HCT116 (cell line): ENCODE data around the gene ST8SIA3. TPM values are rescaled to one million over a fixed set of nuclear protein-coding genes. Genes with fewer than 3 reads are reported as not detected.

Experiments used
- ATAC-seq: fragments of 200-7000 bp; cut with Tn5 transposase; 2 replicates; pipeline ENCODE4 v1.9.1; 2020; ENCODE audit warnings: mild to moderate bottlenecking, moderate library complexity
- BruUV-seq: library from RNA; stranded (reverse); fragments of 400-500 nt; replicated peaks from 2 replicates; lab custom pipeline; 2021; lab: Mats Ljungman, UMichigan
- CTCF ChIA-PET: fragments of 300-600 bp; sonication (Branson Sonifier 250); formaldehyde crosslinking; loops from one replicate; lab custom pipeline; 2021; ENCODE audit warnings: antibody characterized with exemption; lab: Charles Lee
- POLR2A ChIA-PET: fragments of 300-600, 350-600 bp; sonication (Branson Sonifier 250); formaldehyde crosslinking; loops from one replicate; lab custom pipeline; 2021; ENCODE audit warnings: antibody characterized with exemption; lab: Charles Lee
- RAD21 ChIA-PET, 2 experiments: fragments of 300-600 bp; sonication (Branson Sonifier 250); formaldehyde crosslinking; loops; one replicate each; lab custom pipeline; 2023; ENCODE audit warnings: low total read pairs in 2 of 2; ENCODE audit not compliant: uncharacterized antibody in 2 of 2, unreplicated experiment in 2 of 2, low non-redundant PET in 1 of 2; lab: Charles Lee
- DNase-seq: peaks from one replicate; pipeline ENCODE4 v3.0.0-alpha.2; 2010; ENCODE audit warnings: low read depth, low spot score
- H2AFZ ChIP-seq: fragments of 200-600 bp; shearing (Covaris generic), sonication (generic); 2 replicates; pipeline ENCODE4 v1.6.1; 2017; ENCODE audit warnings: low read depth, mixed run types, mixed read lengths, antibody characterized with exemption, low read length; ENCODE audit not compliant: poor library complexity, severe bottlenecking
- H3K27ac ChIP-seq: 2 replicates; pipeline ENCODE4 v1.5.1; 2012; ENCODE audit warnings: low read depth, low read length
- H3K27me3 ChIP-seq: fragments of 200-600 bp; sonication (generic); 2 replicates; pipeline ENCODE4 v1.6.1; 2016; ENCODE audit warnings: mixed run types, low read length, mixed read lengths; ENCODE audit not compliant: insufficient read depth
- H3K36me3 ChIP-seq, 2 experiments: fragments of 200-500 bp in 1 of 2; fragments of 200-600 bp in 1 of 2; sonication (Bioruptor generic) in 1 of 2; sonication (generic) in 1 of 2; 2 replicates each; pipeline versions ENCODE4 v1.5.1 to v1.6.1; 2014 to 2016; ENCODE audit warnings: low read length in 2 of 2, inconsistent platforms in 1 of 2, mixed read lengths in 1 of 2, mixed run types in 1 of 2; ENCODE audit not compliant: insufficient read depth in 2 of 2, control insufficient read depth in 1 of 2
- H3K4me1 ChIP-seq, 2 experiments: fragments of 200-600 bp in 1 of 2; sonication (generic) in 1 of 2; 2 replicates each; pipeline versions ENCODE4 v1.5.1 to v1.6.1; 2012 to 2017; ENCODE audit warnings: low read length in 2 of 2, inconsistent platforms in 1 of 2, mild to moderate bottlenecking in 1 of 2, mixed read lengths in 1 of 2, mixed run types in 1 of 2, moderate library complexity in 1 of 2; ENCODE audit not compliant: insufficient read depth in 2 of 2, control insufficient read depth in 1 of 2
- H3K4me2 ChIP-seq: fragments of 200-600 bp; sonication (generic); 2 replicates; pipeline ENCODE4 v1.6.1; 2017; ENCODE audit warnings: mixed run types, low read length, mixed read lengths
- H3K4me3 ChIP-seq, 2 experiments: fragments of 200-600 bp in 1 of 2; sonication (generic) in 1 of 2; replicated peaks in 1 of 2; 2 replicates each; pipeline ENCODE4 v1.5.1; 2011 to 2016; ENCODE audit warnings: low read length in 2 of 2, control low read depth in 1 of 2, low read depth in 1 of 2, mild to moderate bottlenecking in 1 of 2, mixed read lengths in 1 of 2, mixed run types in 1 of 2
- H3K79me2 ChIP-seq: fragments of 200-600 bp; sonication (generic); 2 replicates; pipeline ENCODE4 v1.6.1; 2017; ENCODE audit warnings: mild to moderate bottlenecking, mixed run types, low read length, moderate library complexity, mixed read lengths; ENCODE audit not compliant: insufficient read depth
- H3K9ac ChIP-seq: fragments of 200-600 bp; sonication (generic); 2 replicates; pipeline ENCODE4 v1.6.1; 2016; ENCODE audit warnings: low read length, mixed read lengths
- H3K9me2 ChIP-seq: fragments of 200-600 bp; sonication (generic), shearing (Covaris generic); 2 replicates; pipeline ENCODE4 v1.6.1; 2017; ENCODE audit warnings: mixed run types, mild to moderate bottlenecking, moderate library complexity; ENCODE audit not compliant: insufficient read depth
- H3K9me3 ChIP-seq, 2 experiments: fragments of 200-500 bp in 1 of 2; fragments of 200-600 bp in 1 of 2; sonication (Bioruptor generic) in 1 of 2; sonication (generic) in 1 of 2; 2 replicates each; pipeline ENCODE4 v1.6.1; 2014 to 2017; ENCODE audit warnings: low read length in 2 of 2, mixed read lengths in 2 of 2, inconsistent platforms in 1 of 2, low read depth in 1 of 2, mild to moderate bottlenecking in 1 of 2, mixed run types in 1 of 2, moderate library complexity in 1 of 2; ENCODE audit not compliant: control insufficient read depth in 1 of 2, insufficient read depth in 1 of 2
- H4K20me1 ChIP-seq: fragments of 200-600 bp; sonication (generic), shearing (Covaris generic); 2 replicates; pipeline ENCODE4 v1.6.1; 2017; ENCODE audit warnings: mixed run types, mild to moderate bottlenecking, moderate library complexity; ENCODE audit not compliant: insufficient read depth
- CBX3 ChIP-seq: IDR thresholded peaks from 2 replicates; pipeline ENCODE4 v1.6.1; 2012; ENCODE audit warnings: low read depth
- CEBPB ChIP-seq: IDR thresholded peaks from 2 replicates; pipeline ENCODE4 v1.6.1; 2012; ENCODE audit warnings: low read depth
- EZH2 ChIP-seq: fragments of 200-600 bp; sonication (generic); IDR thresholded peaks from 2 replicates; pipeline ENCODE4 v1.6.1; 2017; ENCODE audit warnings: antibody characterized with exemption, mixed run types
- EZH2phosphoT487 ChIP-seq: fragments of 200-600 bp; IDR thresholded peaks from 2 replicates; pipeline ENCODE4 v1.6.1; 2018; ENCODE audit warnings: antibody characterized with exemption, borderline replicate concordance
- FOSL1 ChIP-seq: IDR thresholded peaks from 2 replicates; pipeline ENCODE4 v1.6.1; 2012; ENCODE audit warnings: low read depth
- JUND ChIP-seq: IDR thresholded peaks from 2 replicates; pipeline ENCODE4 v1.6.1; 2012
- MAX ChIP-seq: IDR thresholded peaks from 2 replicates; pipeline ENCODE4 v1.6.1; 2012
- POLR2A ChIP-seq: IDR thresholded peaks from 2 replicates; pipeline ENCODE4 v1.7.0; 2011; ENCODE audit warnings: borderline replicate concordance; ENCODE audit not compliant: insufficient read depth, insufficient read length; ENCODE audit errors: extremely low read depth
- POLR2AphosphoS5 ChIP-seq: IDR thresholded peaks from 2 replicates; pipeline ENCODE4 v1.6.1; 2011; ENCODE audit warnings: mild to moderate bottlenecking, low read depth, low read length, moderate library complexity
- RAD21 ChIP-seq: IDR thresholded peaks from 2 replicates; pipeline ENCODE4 v1.6.1; 2012; ENCODE audit warnings: low read depth, mild to moderate bottlenecking
- SIN3A ChIP-seq: IDR thresholded peaks from 2 replicates; pipeline ENCODE4 v1.6.1; 2012; ENCODE audit warnings: low read depth
- SP1 ChIP-seq: IDR thresholded peaks from 2 replicates; pipeline ENCODE4 v1.6.1; 2012; ENCODE audit warnings: low read depth
- SRF ChIP-seq: IDR thresholded peaks from 2 replicates; pipeline ENCODE4 v1.6.1; 2012; ENCODE audit warnings: low read depth
- TCF7L2 ChIP-seq: IDR thresholded peaks from 2 replicates; pipeline ENCODE4 v1.7.0; 2011; ENCODE audit warnings: borderline replicate concordance, inconsistent platforms; ENCODE audit not compliant: insufficient read depth, insufficient read length; ENCODE audit errors: extremely low read depth
- YY1 ChIP-seq: IDR thresholded peaks from 2 replicates; pipeline ENCODE4 v1.6.1; 2011; ENCODE audit warnings: low read length, low read depth, moderate library complexity, mild to moderate bottlenecking; ENCODE audit not compliant: insufficient replicate concordance; ENCODE audit errors: extremely low read depth
- ZBTB33 ChIP-seq: IDR thresholded peaks from 2 replicates; pipeline ENCODE4 v1.6.1; 2011; ENCODE audit warnings: mild to moderate bottlenecking, low read length, moderate library complexity; ENCODE audit not compliant: insufficient replicate concordance; ENCODE audit errors: extremely low read depth
- ZFX ChIP-seq: fragments of 450-650 bp; IDR thresholded peaks from 2 replicates; pipeline ENCODE4 v1.6.1; 2017
- ZNF274 ChIP-seq: fragments of 200-500 bp; sonication (Bioruptor generic); IDR thresholded peaks from 2 replicates; pipeline ENCODE4 v1.6.1; 2014; ENCODE audit warnings: mild to moderate bottlenecking, low read depth, low read length, inconsistent platforms
- intact Hi-C: fragments of 100-400 bp; cut with micrococcal nuclease; formaldehyde crosslinking; loops from 2 replicates; pipeline ENCODE4 v1.10.0; 2022
- total RNA-seq: library from RNA; stranded (reverse); gene quantifications from one replicate; pipeline ENCODE4 v1.2.1, GENCODE V29; 2021; ENCODE audit not compliant: unreplicated experiment
- TF ChIP-seq, protein P1 (sequence below), 3 experiments: fragments of 200-600 bp in 1 of 3; sonication (generic) in 1 of 3; IDR thresholded peaks in 2 of 3; conservative IDR thresholded peaks in 1 of 3; 2 replicates each; pipeline ENCODE4 v1.5.1; 2012 to 2017; ENCODE audit warnings: low read depth in 2 of 3, low read length in 2 of 3, antibody characterized with exemption in 1 of 3, borderline replicate concordance in 1 of 3, control low read depth in 1 of 3, mild to moderate bottlenecking in 1 of 3, mixed read lengths in 1 of 3, mixed run types in 1 of 3, moderate library complexity in 1 of 3; ENCODE audit not compliant: insufficient read depth in 1 of 3

The ST8SIA3 gene
- total RNA-seq, 1 experiment from 2014 or later, result not detected

DNA sequence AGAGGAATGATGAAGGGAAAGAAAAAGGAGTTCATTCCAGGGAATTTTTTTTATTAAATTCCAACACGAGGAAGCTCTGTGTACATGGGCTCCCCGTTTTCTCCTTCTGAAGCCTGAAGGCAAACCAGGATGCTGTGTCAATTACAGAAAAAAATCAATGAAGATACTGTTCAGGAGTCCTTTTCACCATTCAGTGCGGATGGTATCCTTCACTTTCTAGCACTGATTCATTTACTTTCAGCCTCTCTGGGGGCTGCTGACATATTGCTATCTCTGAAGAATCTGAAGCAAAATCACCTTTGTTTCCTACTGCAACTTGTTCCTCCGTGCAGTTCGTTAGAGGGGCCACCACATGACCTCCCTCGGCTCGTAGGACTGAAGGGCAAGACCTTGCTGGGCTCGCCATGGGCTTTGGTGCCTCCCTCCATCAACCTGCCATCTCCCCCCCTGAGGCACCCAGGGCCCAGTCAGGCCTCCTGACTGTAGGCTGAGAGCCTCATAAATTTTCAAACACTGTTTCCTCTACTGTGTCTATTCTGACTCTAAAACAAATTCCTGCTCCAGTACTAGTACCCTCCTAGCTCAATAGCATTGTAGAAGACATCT, 25.5 kb upstream of the ST8SIA3 start:
- H2AFZ ChIP-seq, result no peak overlapping the region
- BruUV-seq, result no TSS peak
- H4K20me1 ChIP-seq, result no peaks in the 10 kb centered on the region
- H3K9ac ChIP-seq, result no peak overlapping the region
- no peaks in the 10 kb centered on the region for H3K79me2 ChIP-seq
- TF ChIP-seq EZH2 (no peak), POLR2AphosphoS5 (no peak), ZNF274 (no peak), SIN3A (no peak), POLR2A (no peak), ZFX (no peak), FOSL1 (no peak), CBX3 (no peak), SRF (no peak), ZBTB33 (no peak), CEBPB (no peak), MAX (no peak), SP1 (no peak), YY1 (no peak), TCF7L2 (no peak), EZH2phosphoT487 (no peak), JUND (no peak), RAD21 (no peak)
- TF ChIP-seq, protein P1, sequence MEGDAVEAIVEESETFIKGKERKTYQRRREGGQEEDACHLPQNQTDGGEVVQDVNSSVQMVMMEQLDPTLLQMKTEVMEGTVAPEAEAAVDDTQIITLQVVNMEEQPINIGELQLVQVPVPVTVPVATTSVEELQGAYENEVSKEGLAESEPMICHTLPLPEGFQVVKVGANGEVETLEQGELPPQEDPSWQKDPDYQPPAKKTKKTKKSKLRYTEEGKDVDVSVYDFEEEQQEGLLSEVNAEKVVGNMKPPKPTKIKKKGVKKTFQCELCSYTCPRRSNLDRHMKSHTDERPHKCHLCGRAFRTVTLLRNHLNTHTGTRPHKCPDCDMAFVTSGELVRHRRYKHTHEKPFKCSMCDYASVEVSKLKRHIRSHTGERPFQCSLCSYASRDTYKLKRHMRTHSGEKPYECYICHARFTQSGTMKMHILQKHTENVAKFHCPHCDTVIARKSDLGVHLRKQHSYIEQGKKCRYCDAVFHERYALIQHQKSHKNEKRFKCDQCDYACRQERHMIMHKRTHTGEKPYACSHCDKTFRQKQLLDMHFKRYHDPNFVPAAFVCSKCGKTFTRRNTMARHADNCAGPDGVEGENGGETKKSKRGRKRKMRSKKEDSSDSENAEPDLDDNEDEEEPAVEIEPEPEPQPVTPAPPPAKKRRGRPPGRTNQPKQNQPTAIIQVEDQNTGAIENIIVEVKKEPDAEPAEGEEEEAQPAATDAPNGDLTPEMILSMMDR (IDR thresholded peaks at IDR 0.05 in 2 of 3, conservative IDR thresholded peaks at IDR 0.05 in 1 of 3; ENCODE audit: borderline replicate concordance in 1 of 3, insufficient read depth in 1 of 3, low read depth in 2 of 3, low read length in 2 of 3), result no peak
- H3K4me2 ChIP-seq, result no peak overlapping the region
- no peak for ATAC-seq
- no peak for DNase-seq
- ChIA-PET POLR2A (no interaction called here), RAD21 (no interaction called here), CTCF (no interaction called here)
- H3K27me3 ChIP-seq, result peaks cover 32% of the 10 kb centered on the region
- intact Hi-C loops, result no loop called here
- no peaks in the 10 kb centered on the region for H3K4me1 ChIP-seq
- no peak overlapping the region for H3K27ac ChIP-seq
- H3K4me3 ChIP-seq, result no peak overlapping the region
- H3K9me3 ChIP-seq, result no peaks in the 10 kb centered on the region
- H3K36me3 ChIP-seq, result no peaks in the 10 kb centered on the region
- no peaks in the 10 kb centered on the region for H3K9me2 ChIP-seq
